GM18858 (cell line): Measurements from ENCODE around the gene FIGLA.
"Not testable (repeated sequence)": the region's sequence is repeated elsewhere in the genome, so short reads cannot be mapped to it uniquely, and the experiment has no call there.

ENCODE experiments used
- ATAC-seq: cut with Tn5 transposase; IDR thresholded peaks from one replicate; pipeline ENCODE4 v1.9.1; 2021; ENCODE audit not compliant: unreplicated experiment

Gene FIGLA

DNA sequence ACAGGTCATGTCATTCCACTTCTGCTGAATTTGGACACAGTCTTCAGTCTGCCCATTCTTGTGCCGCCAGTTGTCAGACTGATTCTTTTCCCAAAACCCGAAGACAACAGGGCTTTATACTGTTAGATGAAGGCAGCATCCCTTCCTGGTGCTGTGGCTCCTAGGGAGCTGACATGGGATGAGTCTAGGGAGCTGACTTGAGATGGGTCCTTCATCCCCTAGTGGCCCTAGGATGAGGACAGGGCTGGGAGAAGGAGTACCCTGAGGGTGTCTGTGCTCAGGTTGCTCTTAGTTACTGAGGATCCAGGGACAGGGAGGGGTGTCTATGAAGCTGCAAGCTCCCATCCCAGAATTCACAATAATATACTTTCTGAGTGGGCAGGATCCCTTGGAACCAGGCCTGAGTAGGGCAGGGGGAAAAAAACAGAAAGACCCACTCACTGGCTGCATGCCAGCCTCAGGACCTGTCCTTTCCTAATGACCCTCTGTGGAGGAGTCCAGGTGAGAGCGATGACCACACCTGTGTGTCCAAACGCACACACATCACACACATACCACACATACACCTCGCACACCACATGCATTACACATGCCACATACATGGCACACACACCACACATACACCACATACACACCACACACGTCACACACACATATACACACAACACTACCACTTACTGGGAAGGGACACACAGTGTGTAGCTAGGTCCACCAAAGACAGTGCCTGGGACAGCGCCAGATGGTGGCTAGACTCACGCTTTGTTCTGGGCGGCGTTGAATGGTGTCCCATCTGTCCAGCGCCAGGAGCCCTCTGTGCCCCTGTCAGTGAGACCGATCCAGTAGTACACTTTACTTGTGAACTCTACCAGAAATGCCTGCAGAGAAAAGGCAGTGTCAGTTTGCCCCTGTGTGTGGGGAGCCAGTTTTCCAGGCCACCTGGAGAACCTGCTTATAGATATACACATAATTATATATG lies 18.8 kb upstream of the FIGLA start:
- no peak for ATAC-seq

DNA sequence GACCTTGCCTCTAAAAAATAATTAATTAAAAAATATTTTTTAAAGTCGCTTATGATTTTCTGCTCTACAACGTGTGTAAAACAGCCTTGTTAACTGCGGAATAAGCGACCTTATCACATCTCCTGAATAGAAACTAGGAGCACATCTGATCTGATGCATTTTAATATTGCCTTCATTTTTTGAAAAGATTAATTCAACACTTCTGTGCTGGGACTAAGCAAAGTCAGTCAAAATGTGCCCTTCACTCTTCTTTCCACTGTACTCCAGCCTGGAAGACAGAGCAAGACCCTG lies 17.3 kb upstream of the FIGLA start:
- ATAC-seq = no peak

DNA sequence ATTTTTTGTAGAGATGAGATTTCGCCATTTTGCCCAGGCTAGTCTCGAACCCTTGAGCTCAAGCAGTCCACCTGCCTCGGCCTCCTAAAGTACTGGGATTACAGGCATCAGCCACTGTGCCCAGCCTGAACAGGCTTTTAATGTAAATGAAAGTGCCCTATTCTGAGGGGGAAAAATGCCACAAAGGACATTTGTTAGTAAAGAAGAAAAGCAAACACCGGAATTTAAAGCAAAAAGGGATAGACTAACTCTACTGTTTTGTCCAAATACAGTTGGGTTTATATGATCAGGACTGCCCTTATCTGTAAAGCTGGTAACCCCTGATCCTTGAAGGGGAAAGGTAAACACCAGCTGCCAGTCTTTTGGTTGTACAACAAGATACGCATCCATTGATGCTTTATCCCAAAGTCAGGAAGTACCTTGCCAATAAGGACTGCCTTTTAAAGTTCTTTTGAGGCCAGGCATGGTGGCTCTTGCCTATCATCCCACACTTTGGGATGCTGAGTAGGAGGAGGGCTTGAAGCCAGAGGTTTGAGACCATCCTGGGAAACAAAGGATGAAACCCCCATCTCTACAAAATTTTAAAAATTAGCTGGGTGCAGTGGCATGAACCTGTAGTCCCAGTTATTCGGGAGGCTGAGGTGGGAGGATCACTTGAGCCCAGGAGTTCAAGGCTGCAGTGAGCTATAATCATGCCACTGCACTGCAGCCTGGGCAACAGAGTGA lies 16.8 kb upstream of the FIGLA start:
- no peak for ATAC-seq

- ATAC-seq = no peak
These were observed 16.2 kb upstream of the FIGLA start for GRCh38 chr2:70806620-70807019.

DNA sequence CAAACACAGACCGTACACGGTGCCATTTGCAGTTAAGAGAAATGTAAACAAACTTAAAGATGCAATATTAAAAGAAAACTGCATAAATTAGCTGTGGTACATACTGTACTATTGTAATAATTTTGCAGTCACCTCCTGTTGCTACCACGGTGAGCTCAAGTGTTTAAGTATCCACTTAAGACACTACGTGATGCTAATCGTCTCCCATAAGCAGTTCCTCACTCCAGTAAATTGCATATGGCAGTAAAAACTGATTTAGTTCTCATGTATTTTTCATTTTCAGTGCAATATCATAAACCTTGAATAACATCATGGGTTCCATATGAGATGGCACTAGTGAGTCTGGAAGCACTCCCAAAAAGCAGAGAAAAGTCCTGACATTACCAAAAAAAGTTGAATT lies 15.6 kb upstream of the FIGLA start:
- no peak for ATAC-seq

DNA sequence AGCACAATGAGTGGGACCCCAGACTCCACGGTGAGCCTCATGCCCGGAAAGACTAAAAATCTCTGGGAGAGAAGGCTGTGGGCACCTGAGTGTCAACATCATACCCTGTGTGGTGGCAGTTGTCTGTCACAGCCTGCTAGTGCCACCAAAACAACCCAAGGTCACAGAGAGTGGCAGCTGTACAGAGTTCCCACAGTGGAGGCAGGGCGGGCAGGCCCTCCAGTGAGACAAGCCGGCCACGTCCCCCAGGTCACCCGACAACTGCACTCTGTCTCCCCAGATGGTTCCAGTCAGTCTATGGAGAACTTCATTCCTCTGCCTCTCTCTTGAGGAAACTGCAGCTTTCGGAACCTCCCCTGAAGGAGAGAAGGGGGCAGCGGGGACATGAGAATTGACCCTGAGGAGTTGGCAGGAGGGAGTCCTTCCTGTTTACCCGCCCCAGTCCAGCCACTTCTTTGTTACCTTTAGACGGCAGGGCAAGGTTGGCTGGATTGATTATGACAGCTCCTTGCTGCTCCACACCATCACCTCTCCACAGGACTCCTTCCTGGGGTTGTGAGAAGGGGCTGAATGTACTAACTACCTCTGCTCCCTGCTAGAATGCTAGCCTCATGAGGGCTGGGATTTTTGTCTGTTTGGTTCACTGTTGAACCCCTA lies 11.3 kb upstream of the FIGLA start:
- no peak for ATAC-seq

DNA sequence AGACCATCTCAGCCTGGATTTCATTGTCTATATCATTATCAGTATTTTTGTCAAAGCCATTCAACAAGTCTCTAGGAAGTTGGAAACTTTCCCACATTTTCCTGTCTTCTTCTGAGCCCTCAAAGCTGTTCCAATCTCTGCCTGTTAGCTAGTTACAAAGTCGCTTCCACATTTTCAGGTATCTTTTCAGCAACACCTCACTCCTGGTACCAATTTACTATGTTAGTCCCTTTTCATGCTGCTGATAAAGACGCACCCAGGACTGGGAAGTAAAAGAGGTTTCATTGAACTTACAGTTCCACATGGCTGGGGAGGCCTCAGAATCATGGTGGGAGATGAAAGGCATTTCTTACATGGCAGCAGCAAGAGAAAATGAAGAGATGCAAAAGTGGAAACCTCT lies 9.3 kb upstream of the FIGLA start:
- ATAC-seq = no peak

GRCh38 chr2:70797996-70798395 lies 7.6 kb upstream of the FIGLA start:
- ATAC-seq = not testable (repeated sequence)

DNA sequence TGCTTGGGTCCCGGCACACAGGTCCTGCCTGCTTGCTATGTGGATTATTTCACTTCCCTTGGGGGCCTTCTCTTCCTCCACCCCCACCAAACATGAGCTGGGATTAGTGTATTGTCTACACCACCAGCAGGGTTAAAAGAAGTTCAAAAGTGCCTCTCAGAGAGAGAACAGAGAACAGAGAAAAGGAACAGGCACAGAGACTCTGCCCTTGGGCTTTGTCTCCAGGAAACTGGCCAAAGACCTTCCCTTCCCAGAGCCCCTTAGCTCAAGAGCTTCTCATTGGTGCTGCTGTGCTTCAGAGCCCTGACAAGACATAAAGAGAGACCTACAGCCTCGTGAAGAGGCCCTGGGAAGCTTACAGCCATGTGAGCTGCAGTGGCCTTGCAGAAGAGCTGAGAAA lies 7.1 kb upstream of the FIGLA start:
- no peak for ATAC-seq

DNA sequence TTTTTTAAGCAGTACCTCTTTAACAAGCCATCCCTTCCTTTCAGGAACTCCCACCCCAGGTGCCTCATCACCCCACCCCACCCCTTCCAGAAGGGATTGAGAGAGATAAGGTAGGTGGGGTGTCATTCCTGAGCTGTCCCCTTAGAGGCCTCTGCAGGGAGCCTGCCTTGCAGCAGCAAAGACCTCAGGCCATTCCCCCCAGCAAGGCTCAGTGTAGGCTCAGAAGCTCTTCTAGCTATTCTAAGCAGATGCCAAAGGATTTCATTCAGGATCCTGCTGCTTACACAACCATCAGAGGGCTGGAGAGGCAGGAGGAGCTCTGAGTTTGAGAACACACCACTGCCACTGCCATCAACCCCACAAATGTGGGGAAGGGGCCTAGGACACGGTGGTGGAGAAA lies 5.8 kb upstream of the FIGLA start:
- ATAC-seq = no peak

GRCh38 chr2:70795164-70795995 lies 4.9 kb upstream of the FIGLA start:
- ATAC-seq = no peak

- no peak for ATAC-seq
These were observed 3.0 kb upstream of the FIGLA start for GRCh38 chr2:70793450-70793849.

DNA sequence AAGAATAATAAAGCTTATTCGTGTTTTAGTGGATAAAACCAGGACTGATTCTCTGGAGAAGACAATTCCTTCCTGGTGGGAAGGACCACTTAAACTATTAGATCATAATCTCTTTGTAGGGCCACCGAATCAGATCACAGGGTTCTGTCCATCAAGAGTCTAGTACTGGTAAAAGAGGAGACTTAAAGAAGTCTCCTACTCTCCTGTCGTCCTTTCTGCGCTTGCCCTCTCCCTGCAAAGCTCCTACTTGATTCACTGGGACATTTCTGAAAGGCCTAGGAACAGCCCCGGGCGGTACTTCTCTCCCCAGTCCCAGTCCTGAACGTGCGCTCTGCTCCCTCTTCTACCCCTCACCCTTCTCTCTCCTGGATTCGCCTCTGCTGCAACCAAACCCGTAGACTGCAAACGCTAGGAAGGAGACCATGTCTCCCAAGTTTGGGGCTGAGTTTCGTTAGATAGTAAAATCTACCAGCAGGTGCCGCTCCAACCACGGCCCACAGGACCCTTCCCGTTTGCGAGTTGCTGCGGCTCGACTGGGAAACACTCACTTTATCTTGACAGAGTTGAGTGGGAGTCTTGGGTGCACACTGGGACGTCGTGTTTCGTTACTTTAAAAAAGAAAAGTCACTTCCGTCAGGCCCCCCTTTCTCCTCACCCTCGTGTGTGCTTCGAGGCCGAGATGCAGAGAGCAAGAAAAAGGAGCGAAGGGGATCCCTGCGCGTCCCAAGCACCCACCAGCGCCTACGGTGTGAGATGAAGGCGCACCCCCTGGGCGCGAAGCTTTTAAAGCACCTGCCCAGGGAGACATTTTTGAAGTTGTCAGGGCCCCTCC lies 923 bp downstream of the FIGLA start:
- ATAC-seq = no peak

DNA sequence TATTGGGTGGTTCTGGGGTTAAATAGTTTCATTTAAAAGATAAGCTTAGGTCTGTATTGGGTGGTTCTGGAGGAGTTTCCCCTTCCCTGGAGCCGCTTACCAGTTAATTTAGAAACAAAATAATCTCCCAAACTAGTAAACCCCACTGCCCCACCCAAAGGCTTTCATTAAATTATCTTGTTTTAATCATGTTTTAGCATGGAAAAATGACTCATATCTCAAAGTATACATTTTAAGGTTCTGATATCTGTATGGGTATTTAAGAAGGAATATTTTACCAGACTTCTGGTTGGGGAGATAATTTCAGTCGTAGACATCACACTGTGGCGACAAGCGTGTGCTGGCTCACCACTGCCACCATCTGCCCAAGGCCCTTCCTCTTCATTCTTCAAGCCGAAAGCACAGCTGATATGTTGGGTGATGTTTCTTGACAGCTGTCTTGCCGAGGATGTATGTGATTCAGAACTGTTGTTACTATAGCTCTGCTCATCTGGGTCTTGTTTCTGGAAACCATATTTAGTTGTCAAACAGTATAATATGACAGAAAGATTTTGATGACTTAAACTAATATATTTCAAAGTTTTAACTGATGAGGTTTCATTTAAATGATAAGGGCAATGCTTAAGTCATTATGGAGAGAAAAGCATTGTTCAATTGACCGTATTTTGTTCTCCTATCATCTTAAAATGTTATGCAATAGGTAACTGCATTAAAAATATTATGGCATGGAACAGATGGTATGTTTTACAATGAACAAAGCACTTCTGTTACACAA lies 5.1 kb downstream of the FIGLA start:
- ATAC-seq = no peak

- no peak for ATAC-seq
These were observed 6.1 kb downstream of the FIGLA start for GRCh38 chr2:70784320-70784719.

DNA sequence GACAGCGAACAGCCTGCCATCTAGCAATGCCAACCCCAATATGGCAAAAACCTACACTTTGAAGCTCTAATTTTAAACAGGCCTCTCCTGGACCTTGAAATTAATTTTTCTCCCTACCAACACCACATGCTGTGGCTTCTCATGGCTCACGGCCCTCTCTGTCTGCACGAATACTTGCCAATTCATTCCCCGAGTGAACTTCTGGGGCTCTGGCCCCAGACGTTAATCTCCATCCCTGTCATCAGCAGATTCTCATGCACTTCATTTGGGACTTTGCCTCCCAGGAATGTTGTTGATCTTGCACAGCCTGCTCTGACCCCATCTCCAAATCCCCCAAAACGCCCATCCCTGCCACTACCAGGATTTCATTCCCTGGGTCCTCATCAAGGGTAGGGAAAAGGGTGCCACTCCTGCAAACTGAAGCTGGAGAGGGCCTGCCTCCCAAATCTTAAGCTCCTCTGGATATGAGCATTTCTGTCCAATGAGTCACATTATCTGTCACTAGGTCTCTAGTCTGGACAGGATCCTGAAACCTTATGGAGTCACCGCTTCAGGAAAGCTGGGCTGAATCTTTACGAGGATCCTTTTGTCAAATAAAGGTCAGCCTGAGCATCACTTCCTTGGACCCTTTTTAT lies 10.4 kb downstream of the FIGLA start:
- ATAC-seq = no peak

DNA sequence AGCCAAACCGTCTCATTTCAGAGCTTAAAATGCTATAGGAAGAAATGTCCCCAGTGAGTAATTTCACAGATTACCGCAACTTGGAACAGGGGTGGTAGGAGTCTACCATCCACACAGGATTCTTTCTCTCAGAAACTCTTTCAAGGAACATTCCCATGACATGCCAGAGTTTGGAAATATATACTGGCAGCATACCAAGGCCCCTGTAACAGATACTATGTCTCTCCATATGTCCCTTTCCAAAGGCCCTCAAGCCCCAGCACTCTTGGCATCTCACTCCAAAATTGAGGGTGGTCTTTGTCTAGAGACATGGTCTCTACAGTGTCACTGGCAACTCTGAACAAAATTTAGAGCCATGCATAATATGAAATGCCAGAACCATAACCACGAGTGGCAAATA lies 11.0 kb downstream of the FIGLA start:
- no peak for ATAC-seq

DNA sequence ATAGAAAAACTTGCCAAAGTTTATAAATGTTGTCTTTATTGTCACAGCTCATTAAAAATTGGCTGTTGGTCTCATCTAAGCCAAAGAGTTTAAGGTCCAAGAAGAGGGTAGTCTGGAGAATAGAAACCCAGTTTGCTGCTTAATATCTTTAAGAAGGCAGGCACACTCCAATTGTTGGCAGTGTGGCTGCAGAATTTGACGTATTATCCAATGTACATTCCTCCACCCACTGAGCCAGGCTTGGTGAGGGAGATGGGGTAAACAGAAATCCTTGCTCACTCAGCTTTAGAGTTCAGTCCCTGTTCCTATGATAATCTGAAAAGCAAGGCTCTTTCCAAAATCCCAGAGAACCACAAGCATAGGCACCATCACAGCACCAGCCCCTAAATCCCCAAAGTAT lies 11.8 kb downstream of the FIGLA start:
- no peak for ATAC-seq

DNA sequence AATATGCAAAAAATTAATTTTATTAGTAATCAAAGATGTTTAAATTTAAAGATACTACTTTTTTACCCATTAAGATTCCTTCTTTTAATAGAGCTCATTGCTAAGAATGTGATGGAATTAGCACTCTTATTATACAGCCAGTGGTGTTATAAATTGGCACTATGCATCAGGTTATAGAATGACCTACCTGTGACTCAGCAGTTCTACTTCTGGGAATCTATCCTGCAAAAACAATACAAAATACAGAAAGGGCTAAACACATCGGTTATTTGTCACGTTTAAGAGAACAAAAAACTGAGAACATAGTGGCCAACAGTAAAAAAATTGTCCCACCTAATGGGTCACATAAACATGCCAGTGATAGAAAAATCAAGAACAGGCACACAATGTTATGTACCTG lies 13.0 kb downstream of the FIGLA start:
- no peak for ATAC-seq
